HL-60/S4 treated with phorbol 12-myristate 13-acetate at 8.2 ng/mL for 4 days and 3 days (cell line): ENCODE data around the gene CHD9NB.
"Not testable (repeated sequence)": the region's sequence is repeated elsewhere in the genome, so short reads cannot be mapped to it uniquely, and the experiment has no call there.

Source experiments
- in situ Hi-C: fragments of 300-500 bp; cut with MboI; formaldehyde crosslinking; loops from 2 replicates; pipeline ENCODE4 v1.15.0; 2022; ENCODE audit warnings: low sequenced_read_pairs

The CHD9NB gene

GRCh38 chr16:53036711-53037110 is 16.0 kb downstream of the CHD9NB start:
- in situ Hi-C loops: not testable (repeated sequence)

DNA sequence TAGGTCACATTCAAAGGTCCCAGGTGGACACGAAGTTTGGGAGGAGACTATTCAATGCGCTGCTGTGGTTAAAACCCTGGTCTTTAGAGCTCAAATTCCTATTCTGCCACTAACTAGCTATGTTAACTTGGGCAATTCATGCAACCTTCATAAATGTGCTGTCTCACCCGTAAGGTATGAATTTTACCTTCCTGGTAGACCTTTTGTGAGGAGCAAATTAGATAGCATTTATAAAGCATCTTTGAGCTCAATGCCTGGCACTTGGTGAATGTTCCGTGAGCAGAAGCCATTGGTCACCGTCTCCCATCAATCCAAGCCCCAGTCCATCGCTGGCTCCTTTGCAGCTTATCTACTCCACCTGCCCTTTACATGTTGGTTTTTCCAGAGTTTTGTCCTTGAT is 16.6 kb downstream of the CHD9NB start:
- in situ Hi-C loops: no loop called here

GRCh38 chr16:53035176-53035942 is 17.3 kb downstream of the CHD9NB start:
- in situ Hi-C loops: no loop called here

DNA sequence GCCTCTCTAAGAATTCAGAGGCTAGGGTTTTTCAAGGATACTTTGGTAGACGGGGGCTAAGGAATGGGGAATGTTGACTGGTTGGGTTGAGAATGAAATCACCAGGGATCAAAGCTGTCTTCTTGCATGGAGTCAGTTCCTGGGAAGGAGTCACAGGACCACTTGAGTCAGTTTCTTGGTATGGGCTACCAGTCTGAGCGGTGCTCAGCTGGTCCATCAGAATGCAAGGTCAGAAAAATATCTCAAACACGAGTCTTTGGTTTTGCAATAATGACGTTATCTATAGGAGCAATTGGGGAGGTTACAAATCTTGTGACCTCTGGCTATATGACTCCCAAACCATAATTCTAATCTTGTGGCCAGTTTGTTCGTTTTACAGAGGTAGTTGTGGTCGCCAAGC is 18.4 kb downstream of the CHD9NB start:
- in situ Hi-C loops: no loop called here

DNA sequence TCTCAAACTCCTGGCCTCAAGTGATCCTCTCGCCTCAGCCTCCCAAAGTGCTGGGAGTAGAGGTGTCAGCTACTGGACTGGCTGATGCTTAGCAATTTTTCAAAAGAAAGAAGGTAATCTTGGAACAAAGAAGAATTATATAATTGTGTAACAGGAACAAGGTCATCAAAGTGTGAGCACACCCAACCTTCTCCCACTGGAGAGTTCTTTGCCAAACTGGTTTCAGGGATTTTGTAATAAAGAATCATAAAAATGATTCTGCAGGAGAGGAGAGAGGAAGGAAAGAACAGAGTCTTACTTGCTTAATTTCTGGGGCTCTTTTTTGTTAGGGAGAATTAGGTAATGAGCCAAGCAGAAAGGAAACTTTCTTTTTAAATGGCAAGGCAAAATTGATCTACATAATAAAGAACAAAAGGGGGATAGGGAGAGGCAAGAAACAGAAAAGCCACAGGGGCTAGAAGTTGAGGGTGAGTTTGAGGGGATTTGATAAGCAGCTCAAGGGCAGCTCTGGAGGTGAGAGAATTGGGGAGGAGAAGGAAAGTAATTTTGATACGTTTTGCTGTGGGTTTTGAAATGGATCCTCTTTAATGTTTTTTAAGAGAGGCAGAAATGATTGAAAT is 21.3 kb downstream of the CHD9NB start:
- in situ Hi-C loops: no loop called here

DNA sequence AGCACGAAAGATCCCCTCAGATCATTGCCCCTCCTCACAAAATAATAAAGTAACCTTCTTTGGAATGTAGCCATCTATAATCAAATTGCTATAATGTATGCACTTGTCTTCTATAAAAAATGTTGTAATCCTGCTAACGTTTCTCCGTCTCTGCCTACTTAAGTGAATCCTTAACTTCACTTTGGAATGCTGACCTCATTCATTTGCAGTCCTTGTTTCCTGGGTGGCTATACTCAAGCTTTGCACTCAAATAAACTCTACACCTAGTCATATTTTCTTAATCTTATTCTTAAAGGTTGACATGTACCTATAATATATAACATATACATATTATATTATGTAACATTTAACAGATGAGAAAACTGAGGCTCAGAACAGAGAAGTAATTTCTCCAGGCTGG is 22.7 kb downstream of the CHD9NB start:
- in situ Hi-C loops: no loop called here

DNA sequence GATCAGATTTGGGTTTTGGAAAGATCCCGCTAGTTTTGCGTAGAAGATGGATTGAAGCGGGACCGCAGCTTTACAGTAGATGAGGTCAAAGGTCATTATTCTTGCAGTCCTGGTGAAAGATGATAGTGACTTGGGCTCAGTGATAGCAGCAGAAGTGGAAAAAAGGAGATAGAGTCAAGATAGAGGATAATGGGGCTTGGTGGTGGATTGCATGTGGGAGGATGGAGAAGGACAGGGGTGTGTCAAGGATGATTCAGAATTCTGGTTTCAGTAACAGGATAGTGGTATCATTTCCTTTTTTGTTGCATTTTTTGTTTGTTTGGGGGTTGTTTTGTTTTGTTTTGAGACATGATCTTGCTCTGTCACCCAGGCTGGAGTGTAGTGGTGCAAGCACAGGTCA is 28.7 kb downstream of the CHD9NB start:
- in situ Hi-C loops: no loop called here

DNA sequence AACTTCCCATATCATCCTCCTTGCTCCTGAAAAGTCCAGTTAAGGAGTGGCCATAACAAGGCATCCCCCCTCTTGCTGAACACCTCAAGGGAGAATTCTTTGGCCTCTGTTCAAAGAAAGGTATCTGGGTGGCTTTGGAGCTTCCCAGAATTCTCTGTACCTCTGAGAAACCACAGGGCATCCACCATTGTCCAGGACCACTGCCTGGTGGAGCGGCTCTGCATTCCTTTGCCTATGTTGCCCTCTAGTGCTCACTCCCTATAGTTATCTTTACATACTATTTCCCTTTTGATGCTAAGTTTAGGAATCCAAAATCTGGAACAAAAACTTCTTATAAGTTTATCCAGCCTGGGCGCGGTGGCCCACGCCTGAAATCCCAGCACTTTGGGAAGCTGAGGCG is 30.3 kb downstream of the CHD9NB start:
- in situ Hi-C loops: no loop called here

DNA sequence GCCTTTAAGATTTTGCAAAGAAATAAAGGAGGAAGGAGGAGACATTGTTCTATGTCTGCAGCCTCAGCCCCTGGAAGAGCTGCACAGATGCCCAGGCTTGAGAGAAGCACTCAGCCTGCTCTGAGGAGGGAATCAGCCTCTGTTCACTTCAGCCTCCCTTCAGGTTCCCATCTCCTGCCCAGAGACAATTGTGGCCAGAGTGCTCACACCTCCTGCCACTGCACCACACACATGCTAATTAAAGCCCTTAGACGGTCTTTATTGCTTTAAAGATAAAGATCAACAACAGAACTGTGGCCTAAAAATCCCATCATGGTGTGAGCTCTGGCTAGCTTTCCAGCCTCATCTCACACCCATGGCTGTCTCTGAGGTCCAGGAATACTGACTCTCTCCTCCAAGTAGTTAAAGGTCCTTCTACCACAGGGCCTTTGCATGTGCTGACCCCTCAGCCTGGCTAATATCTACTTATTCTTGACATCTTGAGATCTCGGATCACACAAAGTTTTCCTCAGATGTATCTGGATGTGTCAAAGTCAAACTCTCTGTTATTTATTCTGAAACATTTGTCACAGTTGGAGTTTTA is 33.8 kb downstream of the CHD9NB start:
- in situ Hi-C loops: no loop called here

DNA sequence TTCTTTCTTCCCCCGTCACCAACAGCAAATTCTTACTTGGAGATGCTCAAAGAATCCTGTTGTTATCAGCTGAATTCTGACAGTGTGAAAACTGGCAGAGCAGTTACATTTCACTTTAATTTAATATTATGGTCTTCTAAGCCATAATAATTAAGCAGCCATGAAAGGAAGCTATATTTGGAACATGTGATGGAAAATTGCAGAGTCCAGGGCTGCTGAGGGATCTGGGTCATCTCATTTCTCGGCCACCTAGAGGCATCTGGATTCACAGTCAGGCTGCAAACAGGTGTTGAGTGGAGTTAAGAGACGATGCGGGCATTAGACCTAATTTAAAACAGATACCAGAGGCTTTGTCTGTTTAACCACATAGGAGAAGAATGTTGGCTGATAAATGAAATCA is 38.4 kb downstream of the CHD9NB start:
- in situ Hi-C loops: no loop called here

DNA sequence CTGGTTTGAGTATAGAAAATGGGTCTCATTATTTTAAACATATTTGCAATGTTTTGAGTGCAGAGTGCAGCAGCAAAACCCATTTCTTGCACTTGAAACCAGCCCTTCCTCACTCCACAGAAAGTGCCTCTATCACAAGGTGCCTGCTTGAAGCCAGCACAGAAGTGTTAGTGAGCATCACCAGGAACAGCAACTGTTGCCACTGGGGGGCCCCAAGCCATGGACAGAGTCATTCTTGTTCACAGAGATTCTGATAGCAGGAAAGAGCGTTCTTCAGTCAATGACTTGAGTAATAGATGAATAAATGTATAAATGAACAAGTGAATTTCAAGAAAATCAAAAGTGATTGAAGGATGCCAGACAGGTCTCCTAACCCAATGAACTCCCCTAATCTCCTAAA is 45.6 kb downstream of the CHD9NB start:
- in situ Hi-C loops: no loop called here

DNA sequence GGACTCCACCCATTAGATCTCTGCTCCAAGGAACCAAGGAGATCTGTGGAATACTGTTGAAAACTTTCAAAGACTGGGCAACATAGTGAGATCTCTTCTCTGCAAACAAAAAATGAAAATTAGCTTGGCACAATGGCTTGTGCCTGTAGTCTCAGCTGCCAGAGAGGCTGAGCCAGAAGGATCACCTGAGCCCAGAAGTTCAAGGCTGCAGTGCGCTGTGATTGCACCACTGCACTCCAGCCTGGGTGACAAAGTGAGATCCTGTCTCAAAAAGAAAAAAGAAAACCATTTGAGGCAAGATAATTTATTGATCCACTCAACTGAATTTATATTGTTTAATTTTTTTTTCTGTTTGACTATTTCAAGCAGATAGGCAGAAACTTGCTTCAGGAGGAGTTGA is 54.8 kb downstream of the CHD9NB start:
- in situ Hi-C loops: no loop called here

GRCh38 chr16:52994942-52995341 is 57.8 kb downstream of the CHD9NB start:
- in situ Hi-C loops: no loop called here

DNA sequence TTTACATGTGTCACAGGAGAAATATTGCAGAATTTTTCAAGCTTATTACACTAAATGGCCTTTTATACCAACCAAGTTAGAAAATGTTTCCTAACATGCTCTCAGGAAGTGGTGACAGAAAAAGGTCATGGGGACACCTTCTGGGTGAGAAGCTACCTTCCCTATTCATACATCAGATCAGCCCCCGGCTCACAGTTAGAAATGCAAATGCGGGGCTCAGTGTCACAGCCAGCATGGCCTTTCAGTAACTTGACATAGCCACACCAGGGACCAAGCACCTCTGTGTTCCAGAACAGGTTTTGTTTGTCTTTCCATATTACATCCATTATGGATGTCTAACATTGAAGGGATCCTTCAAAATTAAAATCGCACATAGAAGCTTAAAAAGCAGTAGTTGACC is 59.5 kb downstream of the CHD9NB start:
- in situ Hi-C loops: no loop called here

DNA sequence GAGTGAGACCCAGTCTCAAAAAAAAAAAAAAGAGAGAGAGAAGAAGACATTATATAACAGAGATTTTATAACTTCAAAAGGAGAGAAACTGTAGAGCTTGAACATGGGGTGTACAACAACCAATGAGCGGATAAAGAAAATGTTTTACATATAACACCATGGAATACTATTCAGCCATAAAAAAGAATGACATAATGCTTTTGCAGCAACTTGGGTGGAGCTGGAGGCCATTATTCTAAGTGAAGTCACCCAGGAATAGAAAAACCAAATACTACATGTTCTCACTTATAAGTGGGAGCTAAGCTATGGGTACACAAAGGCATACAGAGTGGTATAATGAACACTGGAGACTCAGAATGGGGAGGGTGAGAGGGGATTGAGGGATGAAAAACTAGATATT is 61.1 kb downstream of the CHD9NB start:
- in situ Hi-C loops: no loop called here
